Adipocyte (in vitro differentiated cells): ENCODE data around the gene PTPRO.

Experiments
- DNase-seq: peaks from one replicate; pipeline ENCODE4 v3.0.0-alpha.2; 2015; ENCODE audit warnings: low read depth
- H3K27me3 ChIP-seq: replicated peaks from 2 replicates; pipeline ENCODE4 v1.7.0; 2013; ENCODE audit warnings: mild to moderate bottlenecking, low read length, moderate library complexity; ENCODE audit not compliant: control insufficient read depth, insufficient read depth
- H3K36me3 ChIP-seq: 2 replicates; pipeline ENCODE4 v1.7.0; 2013; ENCODE audit warnings: low read length, mild to moderate bottlenecking, moderate library complexity; ENCODE audit not compliant: control insufficient read depth, insufficient read depth, severe bottlenecking
- H3K4me1 ChIP-seq: 2 replicates; pipeline ENCODE4 v1.7.0; 2013; ENCODE audit warnings: mild to moderate bottlenecking, low read length, moderate library complexity; ENCODE audit not compliant: control insufficient read depth, insufficient read depth
- H3K4me3 ChIP-seq: 2 replicates; pipeline ENCODE4 v1.7.0; 2013; ENCODE audit warnings: mild to moderate bottlenecking, low read length, moderate library complexity
- H3K9ac ChIP-seq: 2 replicates; pipeline ENCODE4 v1.7.0; 2013; ENCODE audit warnings: mild to moderate bottlenecking, low read length, moderate library complexity
- H3K9me3 ChIP-seq: 2 replicates; pipeline ENCODE4 v1.7.0; 2013; ENCODE audit warnings: mild to moderate bottlenecking, low read length, moderate library complexity; ENCODE audit not compliant: control insufficient read depth

Gene PTPRO

GRCh38 chr12:15411842-15412241 lies 89.5 kb downstream of the PTPRO start:
- no peaks in the 10 kb centered on the region for H3K36me3 ChIP-seq
- H3K4me3 ChIP-seq = no peak overlapping the region
- H3K4me1 ChIP-seq = peaks cover 12% of the 10 kb centered on the region
- no peaks in the 10 kb centered on the region for H3K27me3 ChIP-seq
- no peak overlapping the region for H3K9ac ChIP-seq
- H3K9me3 ChIP-seq = no peaks in the 10 kb centered on the region
- DNase-seq = no peak

DNA sequence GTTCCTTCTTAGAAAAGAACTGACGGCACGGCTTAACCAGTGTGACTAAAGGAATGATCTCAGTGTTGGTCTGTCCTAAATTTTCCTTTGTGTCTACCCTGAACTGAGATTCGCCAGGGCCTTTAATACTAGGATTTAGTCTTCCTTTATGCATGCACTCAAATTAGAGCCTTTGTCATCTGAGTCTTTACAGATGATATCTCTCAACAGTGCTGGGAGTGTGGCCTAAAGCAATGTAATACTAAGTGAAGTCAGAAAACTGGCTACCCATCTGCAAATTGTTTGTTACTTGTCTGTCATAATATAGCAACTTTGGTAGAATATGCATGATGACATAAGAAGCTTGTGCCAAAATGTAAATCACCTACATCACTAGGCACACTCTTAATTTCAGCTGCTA lies 95.4 kb downstream of the PTPRO start:
- Histone ChIP-seq H3K4me3 (no peak overlapping the region), H3K36me3 (no peaks in the 10 kb centered on the region), H3K4me1 (peaks cover 8% of the 10 kb centered on the region), H3K27me3 (no peaks in the 10 kb centered on the region), H3K9ac (no peak overlapping the region), H3K9me3 (no peaks in the 10 kb centered on the region)
- no peak for DNase-seq

DNA sequence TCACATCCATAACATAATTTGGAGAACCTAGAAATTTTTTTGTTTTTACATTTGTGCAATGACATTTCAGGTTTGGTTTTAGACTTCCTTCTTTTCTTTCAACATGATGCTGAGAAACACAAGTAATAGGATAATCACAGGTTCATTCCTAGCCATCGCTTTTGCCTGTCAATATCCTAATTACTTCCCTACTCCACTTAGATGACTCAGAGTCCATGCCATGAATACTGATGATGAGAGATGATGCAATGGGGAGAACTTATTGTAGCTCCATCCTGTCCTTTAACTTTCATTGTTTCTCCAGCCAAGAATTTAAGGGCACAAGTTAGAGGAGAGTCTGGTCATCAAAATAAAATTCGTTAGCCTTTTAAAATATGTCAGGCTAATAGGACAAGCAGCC lies 101.3 kb downstream of the PTPRO start:
- H3K4me1 ChIP-seq = peaks cover 18% of the 10 kb centered on the region
- DNase-seq = peak; percentile 4
- no peak overlapping the region for H3K9ac ChIP-seq
- no peaks in the 10 kb centered on the region for H3K36me3 ChIP-seq
- H3K9me3 ChIP-seq = no peaks in the 10 kb centered on the region
- no peak overlapping the region for H3K4me3 ChIP-seq
- H3K27me3 ChIP-seq = no peaks in the 10 kb centered on the region

- Histone ChIP-seq H3K4me1 (peaks cover 7% of the 10 kb centered on the region), H3K36me3 (no peaks in the 10 kb centered on the region), H3K4me3 (no peak overlapping the region), H3K27me3 (no peaks in the 10 kb centered on the region), H3K9me3 (no peaks in the 10 kb centered on the region), H3K9ac (no peak overlapping the region)
- no peak for DNase-seq
Observed at GRCh38 chr12:15427913-15428312, 105.6 kb downstream of the PTPRO start.

GRCh38 chr12:15428632-15429031 lies 106.3 kb downstream of the PTPRO start:
- H3K9me3 ChIP-seq = no peaks in the 10 kb centered on the region
- no peak overlapping the region for H3K9ac ChIP-seq
- no peak for DNase-seq
- no peaks in the 10 kb centered on the region for H3K27me3 ChIP-seq
- H3K4me3 ChIP-seq = no peak overlapping the region
- no peaks in the 10 kb centered on the region for H3K36me3 ChIP-seq
- H3K4me1 ChIP-seq = peaks cover under 1% of the 10 kb centered on the region

DNA sequence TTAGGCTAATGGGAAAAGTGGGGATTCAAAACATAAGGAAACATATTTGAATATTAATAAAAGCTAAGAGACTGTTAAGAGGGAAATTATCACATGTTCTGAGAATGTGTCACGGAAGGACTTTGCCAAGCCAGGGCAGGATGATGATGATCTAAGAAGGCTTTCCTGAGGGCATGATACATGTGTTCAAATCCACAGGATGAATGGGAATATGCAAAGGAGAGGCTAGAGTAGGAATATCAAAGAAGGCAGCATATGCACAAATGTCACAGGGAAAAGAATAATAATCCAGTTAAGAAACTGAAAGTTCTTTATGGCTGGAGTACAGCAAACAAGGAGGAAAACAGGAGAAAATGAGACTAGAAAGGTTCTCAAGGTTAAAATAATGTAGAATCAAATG lies 107.0 kb downstream of the PTPRO start:
- Histone ChIP-seq H3K9ac (no peak overlapping the region), H3K27me3 (no peaks in the 10 kb centered on the region), H3K9me3 (no peaks in the 10 kb centered on the region), H3K36me3 (no peaks in the 10 kb centered on the region), H3K4me3 (no peak overlapping the region), H3K4me1 (no peaks in the 10 kb centered on the region)
- no peak for DNase-seq

DNA sequence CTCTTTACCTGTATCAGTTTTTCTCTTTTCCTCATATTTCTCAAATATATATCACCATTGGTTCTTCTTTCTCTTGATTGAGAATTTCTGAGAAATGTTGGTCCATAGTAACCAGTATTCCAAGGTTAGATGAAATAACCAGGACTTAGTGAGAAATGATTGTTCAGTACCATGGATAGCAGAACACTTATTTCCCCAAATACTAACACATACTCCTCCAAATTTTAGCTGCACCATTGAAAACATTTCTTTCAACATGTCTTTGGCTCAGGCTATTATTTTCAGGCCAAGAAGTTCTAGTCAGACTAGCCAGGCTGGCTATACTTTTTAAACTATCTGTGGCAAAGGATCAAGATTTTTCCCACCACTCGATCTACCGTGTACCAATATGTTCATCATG lies 113.3 kb downstream of the PTPRO start:
- peak; percentile 9 for DNase-seq
- H3K9me3 ChIP-seq = peaks cover 26% of the 10 kb centered on the region
- H3K4me1 ChIP-seq = no peaks in the 10 kb centered on the region
- no peaks in the 10 kb centered on the region for H3K36me3 ChIP-seq
- no peak overlapping the region for H3K4me3 ChIP-seq
- no peaks in the 10 kb centered on the region for H3K27me3 ChIP-seq
- H3K9ac ChIP-seq = no peak overlapping the region

DNA sequence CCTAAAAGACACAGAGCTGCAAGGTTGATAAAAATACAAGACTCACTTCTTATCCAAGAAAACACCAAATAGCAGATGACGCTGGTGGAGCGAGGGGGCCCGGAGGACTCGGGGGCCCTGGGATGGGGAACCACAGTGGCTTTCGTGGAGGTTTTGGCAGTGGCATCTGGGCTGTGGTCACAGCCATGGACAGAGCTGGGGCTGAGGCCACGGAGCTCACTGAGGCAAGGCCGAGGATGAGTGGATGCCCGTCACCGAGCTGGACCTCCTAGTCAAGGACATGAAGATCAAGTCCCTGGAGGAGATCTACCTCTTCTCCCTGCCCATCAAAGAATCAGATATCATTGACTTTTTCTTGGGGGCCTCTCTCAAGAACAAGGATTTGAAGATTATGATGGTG lies 117.2 kb downstream of the PTPRO start:
- H3K9ac ChIP-seq = no peak overlapping the region
- H3K9me3 ChIP-seq = peaks cover 26% of the 10 kb centered on the region
- H3K4me1 ChIP-seq = no peaks in the 10 kb centered on the region
- no peak for DNase-seq
- no peak overlapping the region for H3K4me3 ChIP-seq
- no peaks in the 10 kb centered on the region for H3K36me3 ChIP-seq
- no peaks in the 10 kb centered on the region for H3K27me3 ChIP-seq

GRCh38 chr12:15443050-15443449 lies 120.7 kb downstream of the PTPRO start:
- no peaks in the 10 kb centered on the region for H3K36me3 ChIP-seq
- DNase-seq = no peak

GRCh38 chr12:15443611-15444010 lies 121.3 kb downstream of the PTPRO start:
- no peak for DNase-seq
- Histone ChIP-seq H3K27me3 (no peaks in the 10 kb centered on the region), H3K36me3 (no peaks in the 10 kb centered on the region), H3K4me1 (no peaks in the 10 kb centered on the region), H3K9me3 (peaks cover 7% of the 10 kb centered on the region), H3K9ac (no peak overlapping the region), H3K4me3 (no peak overlapping the region)

More at GRCh38 chr12:15443050-15443449, 120.7 kb downstream of the PTPRO start:
- no peak overlapping the region for H3K4me3 ChIP-seq
- H3K9me3 ChIP-seq = peaks cover 10% of the 10 kb centered on the region
- H3K27me3 ChIP-seq = no peaks in the 10 kb centered on the region
- H3K9ac ChIP-seq = no peak overlapping the region
- no peaks in the 10 kb centered on the region for H3K4me1 ChIP-seq

DNA sequence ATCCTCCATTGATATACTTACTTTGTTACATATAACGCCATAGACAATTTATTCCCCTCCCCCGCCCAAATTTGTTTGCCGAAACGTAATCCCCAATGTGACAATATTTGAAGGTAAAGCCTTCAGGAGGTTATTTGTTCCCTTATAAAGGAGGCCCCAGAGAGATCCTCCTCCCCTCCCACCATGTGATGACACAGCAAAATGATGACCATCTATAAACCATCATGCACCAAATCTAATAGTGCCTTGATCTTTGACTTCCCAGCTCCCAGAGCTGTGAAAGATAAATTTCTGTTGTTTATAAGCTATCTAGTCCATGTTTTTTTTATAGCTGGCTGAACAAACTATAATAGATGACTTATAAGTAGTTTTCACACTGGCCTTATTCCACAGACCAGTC lies 122.2 kb downstream of the PTPRO start:
- Histone ChIP-seq H3K4me3 (no peak overlapping the region), H3K9ac (no peak overlapping the region), H3K9me3 (no peaks in the 10 kb centered on the region), H3K27me3 (no peaks in the 10 kb centered on the region), H3K4me1 (no peaks in the 10 kb centered on the region), H3K36me3 (no peaks in the 10 kb centered on the region)
- DNase-seq = no peak

- Histone ChIP-seq H3K9ac (no peak overlapping the region), H3K4me1 (no peaks in the 10 kb centered on the region), H3K36me3 (no peaks in the 10 kb centered on the region)
Observed at GRCh38 chr12:15446807-15447206, 124.5 kb downstream of the PTPRO start.

More at GRCh38 chr12:15446807-15447206, 124.5 kb downstream of the PTPRO start:
- Histone ChIP-seq H3K4me3 (no peak overlapping the region), H3K9me3 (no peaks in the 10 kb centered on the region), H3K27me3 (no peaks in the 10 kb centered on the region)
- DNase-seq = no peak
